ENCODE measurements around the gene ITIH4.

ITIH4 gene

GRCh38 chr3:52805270-52806039 is 25.0 kb downstream of the ITIH4 start:
- no peak for DNase-seq (ENCODE audit: low read depth in 1 of 2, low spot score in 1 of 2)

- DNase-seq (ENCODE audit: low read depth in 1 of 2, low spot score in 1 of 2), result no peak
Measured at GRCh38 chr3:52801839-52802238, 28.6 kb downstream of the ITIH4 start.

- no peak for DNase-seq (ENCODE audit: low read depth in 1 of 2, low spot score in 1 of 2)
Measured at GRCh38 chr3:52800079-52800478, 30.4 kb downstream of the ITIH4 start.

GRCh38 chr3:52798978-52799476 is 31.4 kb downstream of the ITIH4 start:
- no peak for DNase-seq (ENCODE audit: low read depth in 1 of 2, low spot score in 1 of 2)

GRCh38 chr3:52798376-52798977 is 32.0 kb downstream of the ITIH4 start:
- DNase-seq (ENCODE audit: low read depth in 1 of 2, low spot score in 1 of 2), result no peak

- DNase-seq (ENCODE audit: low read depth in 1 of 2, low spot score in 1 of 2), result no peak
Measured at GRCh38 chr3:52796411-52796810, 34.1 kb downstream of the ITIH4 start.

- no peak for DNase-seq (ENCODE audit: low read depth in 1 of 2, low spot score in 1 of 2)
Measured at GRCh38 chr3:52795298-52795900, 35.1 kb downstream of the ITIH4 start.

GRCh38 chr3:52794612-52795099 is 35.8 kb downstream of the ITIH4 start, which contains the start of gene ITIH3:
ITIH3 (plus strand) TSS chr3:52794796; CDS start chr3:52794804, 8 bp downstream.
- DNase-seq (ENCODE audit: low read depth in 1 of 2, low spot score in 1 of 2), result no peak

GRCh38 chr3:52793702-52794611 is 36.5 kb downstream of the ITIH4 start:
- no peak for DNase-seq (ENCODE audit: low read depth in 1 of 2, low spot score in 1 of 2)

- no peak for DNase-seq (ENCODE audit: low read depth in 1 of 2, low spot score in 1 of 2)
Measured at GRCh38 chr3:52792961-52793695, 37.3 kb downstream of the ITIH4 start.

GRCh38 chr3:52792413-52792812 is 38.1 kb downstream of the ITIH4 start:
- DNase-seq (ENCODE audit: low read depth in 1 of 2, low spot score in 1 of 2), result no peak

- DNase-seq (ENCODE audit: low read depth in 1 of 2, low spot score in 1 of 2), result no peak
Measured at GRCh38 chr3:52791928-52792327, 38.5 kb downstream of the ITIH4 start.

- DNase-seq (ENCODE audit: low read depth in 1 of 2, low spot score in 1 of 2), result no peak
Measured at GRCh38 chr3:52791366-52791765, 39.1 kb downstream of the ITIH4 start.

GRCh38 chr3:52790741-52791140 is 39.7 kb downstream of the ITIH4 start:
- no peak for DNase-seq (ENCODE audit: low read depth in 1 of 2, low spot score in 1 of 2)

GRCh38 chr3:52790337-52790736 is 40.1 kb downstream of the ITIH4 start:
- no peak for DNase-seq (ENCODE audit: low read depth in 1 of 2, low spot score in 1 of 2)

- no peak for DNase-seq (ENCODE audit: low read depth in 1 of 2, low spot score in 1 of 2)
Measured at GRCh38 chr3:52789746-52790040, 40.8 kb downstream of the ITIH4 start.

- DNase-seq (ENCODE audit: low read depth in 1 of 2, low spot score in 1 of 2), result no peak
Measured at GRCh38 chr3:52788890-52789745, 41.4 kb downstream of the ITIH4 start.

GRCh38 chr3:52787672-52788625 is 42.5 kb downstream of the ITIH4 start:
- no peak for DNase-seq (ENCODE audit: low read depth in 1 of 2, low spot score in 1 of 2)
